ENCODE results near the gene UBAP1L. TPM values are rescaled to one million over a fixed set of nuclear protein-coding genes. Genes with fewer than 3 reads are reported as not detected.

Gene UBAP1L
- total RNA-seq, 1 experiment from 2014 or later: 3.0 TPM

DNA sequence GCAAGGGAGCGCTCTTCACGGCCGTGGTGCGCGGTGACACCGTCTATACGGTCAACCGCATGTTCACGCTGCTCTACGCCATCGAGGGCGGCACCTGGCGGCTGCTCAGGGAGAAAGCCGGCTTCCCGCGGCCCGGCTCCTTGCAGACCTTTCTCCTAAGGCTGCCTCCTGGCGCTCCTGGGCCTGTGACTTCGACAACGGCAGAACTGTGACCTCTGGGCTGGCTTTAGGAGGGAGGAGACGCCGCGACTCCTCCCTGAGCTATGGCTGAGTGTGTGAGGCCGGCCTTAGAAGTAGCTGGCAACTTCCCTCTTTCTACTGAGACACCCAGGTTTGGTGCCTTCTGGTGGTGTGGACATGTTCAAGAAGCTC, 37.0 kb downstream of the UBAP1L start:
- Histone ChIP-seq H4K91ac (ENCODE audit: insufficient read length, low read depth, low read length) (no peak overlapping the region), H2BK120ac (ENCODE audit: low read depth, low read length, poor library complexity, severe bottlenecking) (no peak overlapping the region), H3K79me1 (ENCODE audit: insufficient read depth, low read depth, low read length, poor library complexity, severe bottlenecking) (no peaks in the 10 kb centered on the region), H3K14ac (ENCODE audit: insufficient read depth, low read length) (no peak overlapping the region), H2BK12ac (ENCODE audit: insufficient read length, low read depth, low read length) (no peak overlapping the region), H3K18ac (ENCODE audit: insufficient read length, low read depth, low read length) (no peak overlapping the region), H4K5ac (ENCODE audit: insufficient read length, low read depth, low read length) (no peak overlapping the region), H3K9ac (ENCODE audit: extremely low read depth, insufficient read length, low read length) (no peak overlapping the region), H3K23me2 (ENCODE audit: insufficient read length, low read depth, low read length, poor library complexity, severe bottlenecking) (no peaks in the 10 kb centered on the region), H3K27me3 (ENCODE audit: insufficient read depth, low read length) (no peaks in the 10 kb centered on the region), H3K27ac (ENCODE audit: insufficient read length, low read depth, low read length) (no peak overlapping the region), H3T11ph (ENCODE audit: low read length) (no peak overlapping the region), H2BK15ac (ENCODE audit: low read depth, low read length) (no peak overlapping the region), H4K20me1 (ENCODE audit: control insufficient read depth, insufficient read depth, insufficient read length) (no peaks in the 10 kb centered on the region), H2BK20ac (ENCODE audit: low read depth, low read length, poor library complexity, severe bottlenecking) (no peak overlapping the region), H4K8ac (replicated peaks; ENCODE audit: insufficient read length, low read depth, low read length) (no peak overlapping the region), H3K4me2 (ENCODE audit: insufficient read depth, insufficient read length, low read length) (no peak overlapping the region), H3K23ac (ENCODE audit: insufficient read length, low read depth, low read length) (no peak overlapping the region), H3K4me1 (ENCODE audit: insufficient read depth, low read length) (peaks cover 8% of the 10 kb centered on the region; the same call in 1 of the 2 replicates), H3K56ac (ENCODE audit: insufficient read length, low read depth, low read length) (no peak overlapping the region), H3K4ac (ENCODE audit: low read depth, low read length) (no peak overlapping the region), H3K79me2 (ENCODE audit: insufficient read depth, low read length) (no peaks in the 10 kb centered on the region), H2BK5ac (ENCODE audit: insufficient read length, low read length) (no peak overlapping the region), H2AFZ (ENCODE audit: low read length) (no peak overlapping the region), H2AK5ac (ENCODE audit: insufficient read length, low read length) (no peak overlapping the region), H3K9me3 (ENCODE audit: control insufficient read depth, low read depth, low read length) (no peaks in the 10 kb centered on the region)
- no peak overlapping the region for H3K4me3 Mint-ChIP-seq
- H3K27me3 Mint-ChIP-seq (ENCODE audit: low read depth): peaks cover 35% of the 10 kb centered on the region
- DNase-seq: peak; percentile 94
- WGBS (ENCODE audit: extremely low coverage, insufficient read length, low lambda C conversion rate): no CpG with 5 or more reads among the region's 24 CpGs
- H3K9me3 Mint-ChIP-seq: peaks cover under 1 to 6% of the 10 kb centered on the region in 2 experiments; a peak in 3 of 5 replicates
- TF ChIP-seq, protein P1, sequence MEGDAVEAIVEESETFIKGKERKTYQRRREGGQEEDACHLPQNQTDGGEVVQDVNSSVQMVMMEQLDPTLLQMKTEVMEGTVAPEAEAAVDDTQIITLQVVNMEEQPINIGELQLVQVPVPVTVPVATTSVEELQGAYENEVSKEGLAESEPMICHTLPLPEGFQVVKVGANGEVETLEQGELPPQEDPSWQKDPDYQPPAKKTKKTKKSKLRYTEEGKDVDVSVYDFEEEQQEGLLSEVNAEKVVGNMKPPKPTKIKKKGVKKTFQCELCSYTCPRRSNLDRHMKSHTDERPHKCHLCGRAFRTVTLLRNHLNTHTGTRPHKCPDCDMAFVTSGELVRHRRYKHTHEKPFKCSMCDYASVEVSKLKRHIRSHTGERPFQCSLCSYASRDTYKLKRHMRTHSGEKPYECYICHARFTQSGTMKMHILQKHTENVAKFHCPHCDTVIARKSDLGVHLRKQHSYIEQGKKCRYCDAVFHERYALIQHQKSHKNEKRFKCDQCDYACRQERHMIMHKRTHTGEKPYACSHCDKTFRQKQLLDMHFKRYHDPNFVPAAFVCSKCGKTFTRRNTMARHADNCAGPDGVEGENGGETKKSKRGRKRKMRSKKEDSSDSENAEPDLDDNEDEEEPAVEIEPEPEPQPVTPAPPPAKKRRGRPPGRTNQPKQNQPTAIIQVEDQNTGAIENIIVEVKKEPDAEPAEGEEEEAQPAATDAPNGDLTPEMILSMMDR (conservative IDR thresholded peaks at IDR 0.05): peak; percentile 77
- peaks cover 0 to 1% (median 0%) of the 10 kb centered on the region in 3 experiments; a peak in 2 of 7 replicates for H3K36me3 Mint-ChIP-seq (ENCODE audit: insufficient read depth in 1 of 3, low read depth in 3 of 3)
- peaks cover 19 to 21% of the 10 kb centered on the region in 2 experiments for H3K4me1 Mint-ChIP-seq
- H3K27ac Mint-ChIP-seq: no peak overlapping the region

Measured in H9 (cell line).